HG02981 (cell line): ENCODE data around the gene ANKS1B.
"Not testable (repeated sequence)": the region's sequence is repeated elsewhere in the genome, so short reads cannot be mapped to it uniquely, and the experiment has no call there.

Experiments used
- ATAC-seq: cut with Tn5 transposase; IDR thresholded peaks from one replicate; pipeline ENCODE4 v1.9.1; 2021; ENCODE audit warnings: mild to moderate bottlenecking, moderate library complexity; ENCODE audit not compliant: unreplicated experiment

Gene ANKS1B

GRCh38 chr12:98983647-98984046 lies 1001.1 kb downstream of the ANKS1B start:
- no peak for ATAC-seq

DNA sequence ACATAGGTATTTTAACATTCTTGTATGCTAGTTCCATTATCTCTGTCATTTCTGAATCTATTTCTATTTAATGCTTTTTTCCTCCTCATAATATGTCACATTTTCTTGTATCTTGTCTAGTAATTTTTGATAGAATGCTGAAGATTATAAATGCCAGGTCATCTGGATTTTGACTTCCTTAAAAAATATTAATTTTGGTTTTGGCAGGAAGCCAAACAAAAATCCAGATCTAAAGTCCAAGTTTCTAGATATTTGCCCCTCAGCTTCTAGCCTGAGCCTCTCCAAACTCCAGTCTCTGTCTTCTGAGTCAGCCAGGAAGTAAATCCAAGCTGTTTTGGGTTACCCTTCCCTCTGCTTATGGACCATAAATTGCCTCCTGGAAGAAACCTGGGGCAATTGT lies 1004.2 kb downstream of the ANKS1B start:
- no peak for ATAC-seq

GRCh38 chr12:98977186-98977585 lies 1007.5 kb downstream of the ANKS1B start:
- ATAC-seq = no peak

DNA sequence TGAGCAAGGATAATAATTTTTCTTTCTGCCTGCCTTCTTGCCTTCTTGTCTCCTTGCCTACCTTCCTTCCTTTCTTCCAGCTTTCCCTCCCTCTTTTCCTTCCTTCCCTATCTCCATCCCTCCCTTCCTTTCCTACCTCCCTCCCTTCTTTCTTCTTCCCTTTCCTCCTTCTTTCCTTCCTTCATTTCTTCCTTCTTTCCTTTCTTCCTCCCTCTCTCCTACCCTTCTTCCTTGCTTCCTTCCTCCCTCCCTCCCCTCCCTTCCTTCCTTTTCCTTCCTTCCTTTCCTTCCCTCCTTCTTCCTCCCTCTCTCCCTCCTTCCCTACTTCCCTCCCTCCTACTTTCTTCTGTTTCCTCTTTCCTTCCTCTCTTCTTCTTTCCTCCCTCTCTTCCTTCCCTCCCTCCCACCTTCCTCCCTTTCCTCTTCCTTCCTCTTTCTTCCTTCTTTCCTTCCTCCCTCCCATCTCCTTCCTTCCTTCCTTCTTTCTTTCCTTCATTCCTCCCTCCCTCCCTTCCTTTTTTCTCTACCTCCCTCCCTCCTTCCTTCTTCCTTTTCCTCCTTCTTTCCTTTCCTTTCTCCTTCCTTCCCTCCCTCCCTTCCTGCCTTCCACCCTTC lies 1009.9 kb downstream of the ANKS1B start:
- no peak for ATAC-seq

GRCh38 chr12:98973395-98973794 lies 1011.3 kb downstream of the ANKS1B start:
- ATAC-seq = no peak

DNA sequence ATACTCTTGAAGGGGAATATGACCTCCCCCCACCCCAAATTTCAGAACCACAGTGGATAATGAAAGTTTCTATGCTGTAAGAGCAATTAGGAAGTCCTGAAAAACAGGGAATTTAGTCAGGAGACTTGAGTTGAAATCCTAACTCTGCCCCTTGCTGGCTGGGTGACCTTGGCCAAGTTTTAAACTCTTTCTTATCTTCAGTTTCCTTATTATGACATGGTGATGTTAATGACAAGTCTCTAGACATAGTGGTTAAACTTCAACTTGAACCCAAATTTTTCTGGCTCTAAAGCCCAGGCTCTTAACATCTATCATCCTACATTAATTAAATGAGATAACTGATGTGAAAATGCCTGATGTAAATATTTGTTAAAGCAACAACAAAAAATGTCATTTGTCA lies 1013.8 kb downstream of the ANKS1B start:
- ATAC-seq = no peak

DNA sequence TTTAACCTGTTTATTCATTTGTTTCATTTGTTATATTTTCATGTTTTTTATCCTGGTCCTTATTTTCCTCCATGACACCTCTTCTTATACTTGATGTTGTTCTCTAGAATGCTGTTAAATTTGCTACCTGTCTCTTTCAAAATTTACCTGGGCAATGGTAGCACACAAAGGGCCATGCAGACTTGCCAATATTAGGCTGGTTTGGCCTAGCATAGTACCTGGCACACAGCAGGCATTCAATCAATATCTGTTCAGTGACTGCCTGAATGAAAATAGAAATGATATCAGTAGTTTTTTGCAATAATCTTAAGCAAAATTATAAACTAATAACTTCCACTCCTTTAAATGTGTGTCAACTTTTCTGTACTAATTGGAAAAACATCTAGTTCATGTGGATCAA lies 1014.5 kb downstream of the ANKS1B start:
- ATAC-seq = no peak

- ATAC-seq = no peak
These were observed 1015.8 kb downstream of the ANKS1B start for GRCh38 chr12:98968896-98969295.

GRCh38 chr12:98957135-98957534 lies 1027.6 kb downstream of the ANKS1B start:
- ATAC-seq = not testable (repeated sequence)

GRCh38 chr12:98955284-98955683 lies 1029.5 kb downstream of the ANKS1B start:
- peak; percentile 86 for ATAC-seq

DNA sequence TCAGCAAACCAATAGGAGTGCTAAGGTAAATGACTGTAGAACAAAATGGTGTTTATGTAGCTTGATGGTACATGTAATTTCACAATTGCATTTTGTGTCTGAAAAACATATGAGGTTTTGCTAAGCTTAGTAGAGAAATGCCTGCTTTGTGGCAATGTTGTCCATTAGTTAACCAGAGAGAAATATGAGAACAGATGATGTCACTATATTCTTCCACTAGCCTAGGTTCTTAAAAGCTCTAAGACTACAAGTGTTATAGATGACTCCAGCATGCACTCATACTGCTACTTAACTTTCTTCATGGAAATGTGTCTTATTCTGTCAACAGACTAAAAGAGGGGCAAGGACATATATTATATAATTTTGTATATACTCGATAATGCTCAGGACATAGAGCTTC lies 1030.2 kb downstream of the ANKS1B start:
- no peak for ATAC-seq

GRCh38 chr12:98951406-98951805 lies 1033.3 kb downstream of the ANKS1B start:
- no peak for ATAC-seq

- ATAC-seq = no peak
These were observed 1036.3 kb downstream of the ANKS1B start for GRCh38 chr12:98948343-98948949.

DNA sequence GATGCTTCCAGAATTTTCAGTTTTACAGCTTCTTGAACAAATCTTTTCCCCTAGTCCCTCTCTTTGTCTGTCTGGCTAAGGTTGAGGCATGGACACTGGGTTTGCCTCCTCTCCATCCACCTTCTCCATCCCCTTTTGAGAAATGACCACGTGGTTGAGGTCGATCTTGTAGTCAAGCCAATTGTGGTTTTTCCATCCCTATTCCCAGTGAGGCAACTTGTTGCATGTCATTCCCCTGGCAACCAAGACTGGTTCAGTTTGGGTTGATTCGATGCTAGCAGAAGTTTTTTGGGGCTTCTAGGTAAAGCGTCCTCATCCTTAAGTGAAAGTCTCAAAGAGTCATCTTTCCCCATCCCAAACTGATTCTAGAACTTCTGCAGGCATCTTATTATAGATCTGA lies 1038.9 kb downstream of the ANKS1B start:
- no peak for ATAC-seq

GRCh38 chr12:98939926-98940325 lies 1044.8 kb downstream of the ANKS1B start:
- no peak for ATAC-seq

GRCh38 chr12:98939350-98939749 lies 1045.4 kb downstream of the ANKS1B start:
- ATAC-seq = no peak

GRCh38 chr12:98935847-98936246 lies 1048.9 kb downstream of the ANKS1B start:
- ATAC-seq = no peak

GRCh38 chr12:98922871-98923270 lies 1061.9 kb downstream of the ANKS1B start:
- no peak for ATAC-seq

DNA sequence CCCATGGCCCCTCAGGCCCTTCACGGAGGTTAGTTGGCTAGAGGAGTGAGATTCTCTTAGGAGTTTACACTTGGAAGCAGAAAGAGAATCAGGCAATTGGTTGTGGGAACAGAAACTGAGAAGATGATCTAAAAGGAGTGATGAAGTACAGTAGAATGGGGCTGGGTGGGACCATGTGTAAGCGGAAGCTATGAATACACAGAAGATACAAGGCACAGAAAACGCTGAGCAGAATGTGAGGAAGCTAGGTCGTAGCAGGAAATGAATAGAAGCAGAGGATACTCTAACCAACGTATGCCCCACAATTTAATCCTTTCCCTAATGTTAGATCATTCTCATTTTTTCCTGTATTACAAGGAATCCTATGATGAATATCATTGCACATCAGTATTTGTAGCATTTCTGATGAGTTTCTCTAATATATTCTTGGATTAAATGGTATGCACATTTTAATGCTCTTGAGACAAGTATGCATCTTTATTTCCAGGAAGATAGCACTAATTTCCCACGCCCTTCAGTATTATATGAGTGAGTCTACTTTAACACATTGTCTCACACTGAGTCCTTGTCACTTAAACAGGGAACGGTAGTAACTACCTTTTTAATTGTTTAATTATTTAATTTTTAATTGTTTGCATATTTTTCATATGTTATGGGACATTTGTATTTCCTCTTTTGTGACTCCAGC lies 1066.4 kb downstream of the ANKS1B start:
- no peak for ATAC-seq

DNA sequence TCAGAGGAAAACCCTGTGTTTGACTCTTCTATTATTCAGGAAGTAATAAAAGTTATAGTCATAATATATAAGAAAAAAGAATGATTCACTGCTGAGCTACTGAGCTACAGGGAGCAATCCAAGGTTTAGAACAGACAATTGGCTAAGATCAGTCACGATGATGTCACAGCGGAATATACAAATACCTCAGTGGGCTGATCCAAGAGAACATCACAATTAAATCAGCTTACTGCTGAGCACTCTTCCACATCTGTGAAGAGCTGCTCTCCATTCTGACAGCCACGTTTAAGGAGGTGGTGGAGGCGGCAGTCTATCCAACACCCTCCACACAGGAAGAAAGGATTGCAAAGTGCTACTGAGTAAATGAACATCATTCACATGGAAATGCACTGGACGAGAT lies 1068.6 kb downstream of the ANKS1B start:
- ATAC-seq = no peak

DNA sequence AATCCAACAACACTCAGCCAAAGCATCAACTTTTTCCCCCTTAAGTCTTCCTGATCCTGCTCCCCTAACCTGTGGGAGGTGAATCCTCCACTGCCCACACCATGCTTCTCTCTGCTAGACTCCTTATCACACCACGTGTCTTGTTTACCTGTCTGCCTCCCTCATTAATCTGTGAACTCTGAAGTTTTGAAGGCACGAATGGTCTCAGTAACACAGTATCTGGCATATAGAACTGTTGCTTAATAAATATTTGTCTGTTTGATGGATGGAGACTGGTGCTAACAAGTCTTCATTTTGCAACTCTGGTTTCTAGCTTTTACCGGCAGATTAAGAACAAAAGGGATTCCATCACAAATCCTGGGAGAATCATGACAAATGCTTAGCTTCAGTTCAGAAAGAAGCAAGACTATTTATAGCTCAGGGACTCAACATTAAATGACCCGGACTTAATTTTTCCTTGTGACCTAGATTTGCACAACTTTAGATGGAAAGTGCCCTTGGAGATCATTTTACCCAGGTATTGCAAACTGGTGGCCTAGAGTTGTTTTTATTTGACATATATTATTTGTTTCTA lies 1072.2 kb downstream of the ANKS1B start:
- no peak for ATAC-seq

- ATAC-seq = no peak
These were observed 1073.3 kb downstream of the ANKS1B start for GRCh38 chr12:98911396-98911795.
